Thyroid gland (tissue), 4 donors: ENCODE measurements around the gene SH3GLB1.

Experiments
- CTCF ChIP-seq, 6 experiments: fragments of 200-600 bp in 3 of 6; fragments of 450-650 bp in 3 of 6; sonication (generic) in 3 of 6; IDR thresholded peaks; one replicate each; pipeline ENCODE4 v1.5.1; 2016 to 2019; ENCODE audit warnings: antibody characterized with exemption in 6 of 6, mild to moderate bottlenecking in 2 of 6, inconsistent platforms in 1 of 6, moderate library complexity in 1 of 6
- POLR2A ChIP-seq, 2 donors: fragments of 450-650 bp; IDR thresholded peaks; one replicate each; pipeline ENCODE4 v1.6.1; 2017; ENCODE audit warnings: antibody characterized with exemption in 2 of 2, mild to moderate bottlenecking in 2 of 2, moderate library complexity in 1 of 2

GRCh38 chr1:86708920-86709319 lies 4.5 kb downstream of the SH3GLB1 start:
- TF ChIP-seq CTCF (IDR thresholded peaks at IDR 0.05) (no peak), POLR2A (IDR thresholded peaks at IDR 0.05) (no peak)
